Mucosa of descending colon (tissue), 3 donors: Measurements from ENCODE around the gene PAM. TPM values are rescaled to one million over a fixed set of nuclear protein-coding genes. Genes with fewer than 3 reads are reported as not detected.
A peak's percentile ranks its signal among the peaks of the same experiment; 100 is the strongest.

Experiments used
- ATAC-seq: fragments of 200-7000 bp; cut with Tn5 transposase; one replicate; pipeline ENCODE4 v1.9.1; 2020; ENCODE audit warnings: mild to moderate bottlenecking, moderate library complexity
- DNase-seq, 3 donors: peaks; one replicate each; pipeline ENCODE4 v3.0.0-alpha.2; 2020
- H3K36me3 ChIP-seq: fragments of 200-600 bp; one replicate; pipeline ENCODE4 v1.8.0; 2021; ENCODE audit warnings: low read depth, mild to moderate bottlenecking
- H3K4me1 ChIP-seq: fragments of 200-600 bp; one replicate; pipeline ENCODE4 v1.8.0; 2021; ENCODE audit warnings: low read depth, mild to moderate bottlenecking
- H3K4me3 ChIP-seq: fragments of 200-600 bp; one replicate; pipeline ENCODE4 v1.8.0; 2021; ENCODE audit warnings: mild to moderate bottlenecking
- H3K9me3 ChIP-seq: fragments of 200-600 bp; one replicate; pipeline ENCODE4 v1.8.0; 2021; ENCODE audit warnings: mild to moderate bottlenecking
- intact Hi-C, 2 donors: fragments of 100-400 bp; cut with DNase I in 1 of 2; cut with micrococcal nuclease in 1 of 2; formaldehyde crosslinking; loops; one replicate each; pipeline versions ENCODE4 v1.11.0 to v1.11.1; 2022; cut with DNase I, micrococcal nuclease
- total RNA-seq, 3 donors: library from RNA; stranded (reverse); fragmentation: NEBNext Ultra II Directional in 2 of 3; extraction: Animal tissue kit (Norgen Biotek cat#: 25700) in 2 of 3; gene quantifications; one replicate each; pipeline versions ENCODE4 v1.2.1 to v1.2.4, GENCODE V29; 2021 to 2023
- TF ChIP-seq, protein P1 (sequence below): fragments of 200-600 bp; IDR thresholded peaks from one replicate; pipeline ENCODE4 v1.8.0; 2022; ENCODE audit warnings: antibody characterized with exemption, mild to moderate bottlenecking
- donor health status: DM: no; HTN: no; CAD: no; lungs with moderate emphysema.
- donor health status: DM: no; HTN: no; CAD: no.
- donor health status: DM: no; HTN: yes; CAD: no.

Gene PAM
- total RNA-seq, 3 donors from 2014 or later: 59.7 to 164 (median 64.4) TPM

DNA sequence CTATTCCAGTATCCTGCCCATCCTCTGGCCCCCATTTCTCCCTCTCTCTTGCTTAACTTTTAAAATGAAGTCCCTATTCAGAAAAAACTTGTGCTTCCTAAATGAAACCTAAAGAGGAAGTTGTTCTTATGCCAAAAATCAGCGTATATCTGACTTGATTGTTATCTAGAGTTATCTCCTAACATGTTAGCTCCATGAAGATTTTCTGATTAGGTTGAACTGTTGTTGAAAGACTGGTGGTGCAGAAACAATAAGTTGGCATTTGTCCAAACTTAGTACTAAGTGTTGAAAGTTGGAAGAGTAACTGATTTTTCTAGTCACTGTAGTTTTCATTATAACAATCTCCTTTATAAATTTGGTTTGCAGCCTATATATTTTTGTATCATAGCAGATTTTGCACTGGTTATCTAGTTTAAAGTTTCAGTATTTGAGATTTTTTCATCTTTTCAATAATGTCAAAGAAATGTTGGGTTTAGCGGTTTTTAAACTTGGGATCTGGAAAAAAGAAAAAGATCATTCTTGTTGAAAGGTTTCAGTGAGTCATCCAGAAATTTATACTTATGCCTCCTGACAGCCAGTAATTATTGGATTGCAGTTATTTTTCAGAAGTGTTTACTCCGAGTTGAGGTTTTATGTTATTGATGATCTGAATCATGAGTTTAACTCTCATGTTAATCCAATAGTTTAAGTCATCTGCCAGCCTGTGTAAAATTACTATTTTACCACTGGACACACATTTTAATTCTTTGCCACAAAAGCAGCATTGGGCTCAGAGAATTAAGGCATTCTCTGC is 60.6 kb downstream of the PAM start:
- intact Hi-C loops: no loop called here
- Histone ChIP-seq H3K4me3 (no peak overlapping the region), H3K9me3 (no peaks in the 10 kb centered on the region), H3K4me1 (peaks cover 3% of the 10 kb centered on the region), H3K36me3 (no peaks in the 10 kb centered on the region)
- ATAC-seq (no peak), DNase-seq (no peak)
- TF ChIP-seq, protein P1, sequence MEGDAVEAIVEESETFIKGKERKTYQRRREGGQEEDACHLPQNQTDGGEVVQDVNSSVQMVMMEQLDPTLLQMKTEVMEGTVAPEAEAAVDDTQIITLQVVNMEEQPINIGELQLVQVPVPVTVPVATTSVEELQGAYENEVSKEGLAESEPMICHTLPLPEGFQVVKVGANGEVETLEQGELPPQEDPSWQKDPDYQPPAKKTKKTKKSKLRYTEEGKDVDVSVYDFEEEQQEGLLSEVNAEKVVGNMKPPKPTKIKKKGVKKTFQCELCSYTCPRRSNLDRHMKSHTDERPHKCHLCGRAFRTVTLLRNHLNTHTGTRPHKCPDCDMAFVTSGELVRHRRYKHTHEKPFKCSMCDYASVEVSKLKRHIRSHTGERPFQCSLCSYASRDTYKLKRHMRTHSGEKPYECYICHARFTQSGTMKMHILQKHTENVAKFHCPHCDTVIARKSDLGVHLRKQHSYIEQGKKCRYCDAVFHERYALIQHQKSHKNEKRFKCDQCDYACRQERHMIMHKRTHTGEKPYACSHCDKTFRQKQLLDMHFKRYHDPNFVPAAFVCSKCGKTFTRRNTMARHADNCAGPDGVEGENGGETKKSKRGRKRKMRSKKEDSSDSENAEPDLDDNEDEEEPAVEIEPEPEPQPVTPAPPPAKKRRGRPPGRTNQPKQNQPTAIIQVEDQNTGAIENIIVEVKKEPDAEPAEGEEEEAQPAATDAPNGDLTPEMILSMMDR: no peak

DNA sequence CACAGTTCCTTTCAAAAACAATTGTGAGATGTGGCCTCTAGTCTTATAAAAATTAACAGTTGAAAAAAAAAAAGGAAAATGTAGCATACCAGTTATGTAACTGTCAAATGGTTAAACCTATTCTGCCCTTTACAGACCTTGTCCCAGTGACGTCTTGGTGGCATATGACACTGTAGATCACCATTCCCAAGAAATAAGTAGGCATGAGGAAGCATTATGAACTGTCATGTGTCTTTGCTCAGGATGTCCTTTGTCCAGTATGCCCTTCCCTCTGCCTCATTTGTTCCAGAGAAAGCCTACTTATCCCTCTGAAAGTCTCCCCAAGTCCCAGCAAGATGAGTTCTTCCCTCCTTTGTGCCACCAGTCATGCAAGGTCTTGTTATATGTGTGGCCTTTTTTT is 63.2 kb downstream of the PAM start:
- ATAC-seq (no peak), DNase-seq (no peak)
- no peak overlapping the region for H3K4me3 ChIP-seq

DNA sequence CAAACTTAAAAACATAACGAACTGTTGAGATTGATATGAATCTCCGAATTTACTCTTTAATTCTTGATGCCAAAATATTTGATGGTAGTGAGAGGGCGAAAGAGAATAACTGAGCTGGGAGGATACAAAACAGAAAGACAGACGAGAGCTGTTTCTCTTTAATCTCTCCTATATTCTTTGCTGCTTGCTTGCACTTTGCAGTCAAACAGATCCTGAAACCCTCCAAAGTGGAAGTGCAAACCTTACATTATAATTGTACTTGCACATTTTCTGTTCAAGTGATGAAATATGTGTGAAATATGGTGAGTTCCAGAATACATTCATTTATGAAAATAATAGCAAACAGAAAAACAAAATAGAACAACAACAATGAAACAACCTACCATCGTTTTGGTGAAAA is 63.8 kb downstream of the PAM start:
- TF ChIP-seq, protein P1: no peak
- no peak for ATAC-seq
- intact Hi-C loops: no loop called here
- H3K9me3 ChIP-seq: no peaks in the 10 kb centered on the region
- no peak for DNase-seq
- peaks cover 3% of the 10 kb centered on the region for H3K4me1 ChIP-seq
- no peaks in the 10 kb centered on the region for H3K36me3 ChIP-seq
- no peak overlapping the region for H3K4me3 ChIP-seq

More for the DNA sequence above, 63.2 kb downstream of the PAM start:
- no peaks in the 10 kb centered on the region for H3K9me3 ChIP-seq
- H3K36me3 ChIP-seq: no peaks in the 10 kb centered on the region
- intact Hi-C loops: no loop called here
- peaks cover 3% of the 10 kb centered on the region for H3K4me1 ChIP-seq
- TF ChIP-seq, protein P1: no peak

DNA sequence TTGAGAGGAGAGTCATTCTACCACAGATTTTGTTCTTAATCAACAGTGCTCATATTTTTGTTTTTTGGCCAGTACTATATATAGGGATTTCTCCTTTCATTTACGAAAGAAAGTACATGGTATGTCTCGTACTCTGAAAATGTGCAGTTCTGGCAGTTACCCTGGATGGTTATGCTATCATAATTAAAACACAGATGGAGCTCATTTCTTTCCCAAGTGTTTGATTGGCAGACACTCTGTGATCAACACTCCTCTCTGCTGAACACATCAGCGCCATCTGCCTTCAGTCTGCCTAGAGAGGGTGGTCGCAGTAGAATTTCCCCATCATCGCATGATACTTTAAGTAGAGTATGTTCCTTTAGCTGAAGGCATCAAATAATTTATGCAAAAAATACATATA is 64.5 kb downstream of the PAM start:
- no peak overlapping the region for H3K4me3 ChIP-seq
- ATAC-seq (no peak), DNase-seq (no peak)
- H3K9me3 ChIP-seq: no peaks in the 10 kb centered on the region
- no peaks in the 10 kb centered on the region for H3K36me3 ChIP-seq
- TF ChIP-seq, protein P1: no peak
- intact Hi-C loops: no loop called here
- H3K4me1 ChIP-seq: peaks cover 3% of the 10 kb centered on the region

DNA sequence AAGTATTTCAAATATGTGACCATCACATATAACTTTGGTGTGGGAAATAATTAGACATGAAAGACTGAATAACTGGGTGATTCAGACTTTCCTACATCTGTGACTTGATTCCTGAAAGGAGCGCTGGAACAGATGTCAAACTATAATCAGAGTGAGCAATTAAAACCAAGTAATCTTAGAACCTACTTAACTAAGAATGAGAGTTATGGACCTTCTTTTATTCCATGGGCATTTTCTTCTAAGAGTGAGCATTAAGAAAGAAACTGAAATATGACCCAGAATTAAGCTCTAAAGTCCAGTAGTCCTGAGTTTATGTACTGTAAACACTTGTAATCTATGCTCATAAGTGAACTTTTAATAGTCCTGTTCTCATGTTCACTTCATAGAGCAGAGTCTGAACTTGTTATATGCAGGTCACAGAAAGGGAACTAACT is 68.4 kb downstream of the PAM start:
- Histone ChIP-seq H3K36me3 (no peaks in the 10 kb centered on the region), H3K9me3 (no peaks in the 10 kb centered on the region), H3K4me3 (no peak overlapping the region), H3K4me1 (no peaks in the 10 kb centered on the region)
- intact Hi-C loops: no loop called here
- TF ChIP-seq, protein P1: no peak
- DNase-seq (no peak), ATAC-seq (peak; percentile 47)
